HG03196 (cell line): ENCODE data around the gene MAS1.

Experiments
- ATAC-seq: cut with Tn5 transposase; IDR thresholded peaks from one replicate; pipeline ENCODE4 v1.9.1; 2021; ENCODE audit not compliant: unreplicated experiment

Gene MAS1

GRCh38 chr6:159879856-159880255, 10.9 kb upstream of the MAS1 start:
- no peak for ATAC-seq

- no peak for ATAC-seq
Observed at GRCh38 chr6:159880412-159880975, 10.3 kb upstream of the MAS1 start.

- no peak for ATAC-seq
Observed at GRCh38 chr6:159884720-159885119, 6.1 kb upstream of the MAS1 start.

GRCh38 chr6:159886270-159886669, 4.5 kb upstream of the MAS1 start:
- ATAC-seq: no peak

- no peak for ATAC-seq
Observed at GRCh38 chr6:159887146-159887545, 3.6 kb upstream of the MAS1 start.

- no peak for ATAC-seq
Observed at GRCh38 chr6:159887761-159888160, 3.0 kb upstream of the MAS1 start.

GRCh38 chr6:159890201-159890600, 587 bp upstream of the MAS1 start:
- ATAC-seq: no peak

GRCh38 chr6:159892053-159892452, 1.3 kb downstream of the MAS1 start:
- ATAC-seq: no peak

- ATAC-seq: no peak
Observed at GRCh38 chr6:159893064-159893463, 2.3 kb downstream of the MAS1 start.

- no peak for ATAC-seq
Observed at GRCh38 chr6:159894991-159895390, 4.2 kb downstream of the MAS1 start.

GRCh38 chr6:159897603-159898002, 6.8 kb downstream of the MAS1 start:
- ATAC-seq: no peak

- ATAC-seq: no peak
Observed at GRCh38 chr6:159898519-159898918, 7.7 kb downstream of the MAS1 start.

- no peak for ATAC-seq
Observed at GRCh38 chr6:159899994-159900745, 9.4 kb downstream of the MAS1 start.

- no peak for ATAC-seq
Observed at GRCh38 chr6:159902620-159903019, 11.8 kb downstream of the MAS1 start.

- ATAC-seq: no peak
Observed at GRCh38 chr6:159904497-159904911, 13.7 kb downstream of the MAS1 start.

- no peak for ATAC-seq
Observed at GRCh38 chr6:159906400-159906799, 15.6 kb downstream of the MAS1 start.

- ATAC-seq: no peak
Observed at GRCh38 chr6:159908535-159908934, 17.7 kb downstream of the MAS1 start.

- no peak for ATAC-seq
Observed at GRCh38 chr6:159908979-159909378, 18.2 kb downstream of the MAS1 start.

- no peak for ATAC-seq
Observed at GRCh38 chr6:159910342-159910741, 19.6 kb downstream of the MAS1 start.

- ATAC-seq: no peak
Observed at GRCh38 chr6:159913375-159913774, 22.6 kb downstream of the MAS1 start.

GRCh38 chr6:159913862-159914564, 23.2 kb downstream of the MAS1 start:
- ATAC-seq: no peak

- ATAC-seq: no peak
Observed at GRCh38 chr6:159914565-159914923, 23.8 kb downstream of the MAS1 start.
